ENCODE measurements around the gene PCDHB14. TPM values are rescaled to one million over a fixed set of nuclear protein-coding genes. Genes with fewer than 3 reads are reported as not detected.

PCDHB14 gene
- total and polyA plus RNA-seq, 2 of the 4 experiments (the other 2 are of a cell fraction), result 0.18 to 0.36 TPM

- H4K5ac ChIP-seq (ENCODE audit: low read depth, low read length), result no peak within 1 kb of the TSS
- 0% methylated on average over 1 of the region's 21 CpGs; no CpG with 5 or more reads in 1 of the 2 experiments for WGBS, 2 experiments (ENCODE audit: extremely low coverage in 2 of 2, insufficient read length in 1 of 2)
- dilution Hi-C loops (cut with HindIII; ENCODE audit: low sequenced_read_pairs, unreplicated experiment), result no loop called here
- no peak within 1 kb of the TSS for H3K56ac ChIP-seq (ENCODE audit: extremely low read depth, insufficient read depth, low read length)
- H3K27me3 ChIP-seq (ENCODE audit: control insufficient read depth, insufficient read depth, low read length), result no peaks in the 10 kb centered on the region
- ATAC-seq (ENCODE audit: low read depth), result no peak
- TF ChIP-seq ELK1 (IDR thresholded peaks at IDR 0.05; ENCODE audit: borderline replicate concordance, low read depth, low read length) (no peak), MAZ (IDR thresholded peaks at IDR 0.05; ENCODE audit: borderline replicate concordance, low read depth, low read length) (no peak), SMC3 (IDR thresholded peaks at IDR 0.05; ENCODE audit: low read depth, low read length) (no peak), MAFK (IDR thresholded peaks at IDR 0.05; ENCODE audit: low read depth, low read length) (no peak), CEBPB (IDR thresholded peaks at IDR 0.05; ENCODE audit: low read depth, low read length) (no peak), POLR2A (IDR thresholded peaks at IDR 0.05; ENCODE audit: low read depth, low read length) (no peak), BHLHE40 (IDR thresholded peaks at IDR 0.05; ENCODE audit: low read depth, low read length) (no peak), CHD1 (IDR thresholded peaks at IDR 0.05; ENCODE audit: low read depth, low read length) (no peak), CTCF (conservative IDR thresholded peaks at IDR 0.05; ENCODE audit: low read depth, low read length) (no peak), USF2 (IDR thresholded peaks at IDR 0.05; ENCODE audit: low read depth, low read length) (no peak), NFE2L2 (IDR thresholded peaks at IDR 0.05; ENCODE audit: low read depth, low read length) (no peak), MXI1 (IDR thresholded peaks at IDR 0.05; ENCODE audit: borderline replicate concordance, low read depth, low read length) (no peak), RAD21 (IDR thresholded peaks at IDR 0.05; ENCODE audit: low read length) (no peak)
- H3K9ac ChIP-seq (ENCODE audit: low read depth, low read length), result no peak within 1 kb of the TSS
- no peak within 1 kb of the TSS for H2BK5ac ChIP-seq (ENCODE audit: low read depth, low read length, poor library complexity, severe bottlenecking)
- H3K4me1 ChIP-seq (ENCODE audit: control insufficient read depth, insufficient read depth, low read length), result no peaks in the 10 kb centered on the region
- no peak within 1 kb of the TSS for H4K91ac ChIP-seq (ENCODE audit: insufficient read depth, low read depth, low read length)
- H2AFZ ChIP-seq (replicated peaks; ENCODE audit: low read length, poor library complexity), result no peak within 1 kb of the TSS
- no peak within 1 kb of the TSS for H3K18ac ChIP-seq (ENCODE audit: low read depth, low read length)
- H3K9me3 ChIP-seq (ENCODE audit: control insufficient read depth, insufficient read depth, low read length), result peaks cover 10% of the 10 kb centered on the region
- H2BK20ac ChIP-seq (ENCODE audit: low read depth, low read length), result no peak within 1 kb of the TSS
- H2BK120ac ChIP-seq (ENCODE audit: low read depth, low read length), result no peak within 1 kb of the TSS
- peak within 1 kb of the TSS; percentile 25; the same call in 1 of the 2 replicates for H3K4me3 ChIP-seq (ENCODE audit: insufficient read depth, low read depth, low read length)
- H4K20me1 ChIP-seq (ENCODE audit: insufficient read depth, low read length), result no peaks in the 10 kb centered on the region
- no peak within 1 kb of the TSS for H2BK15ac ChIP-seq (ENCODE audit: low read depth, low read length)
- no peaks in the 10 kb centered on the region for H3K9me1 ChIP-seq (ENCODE audit: insufficient read depth, low read length)
- H3K79me1 ChIP-seq (ENCODE audit: low read depth in 1 of 2, low read length in 2 of 2), result no peaks in the 10 kb centered on the region
- no peak within 1 kb of the TSS for H3K4ac ChIP-seq (ENCODE audit: low read depth, low read length)
- no peaks in the 10 kb centered on the region for H3K36me3 ChIP-seq (ENCODE audit: control insufficient read depth, insufficient read depth, low read length)
- ChIA-PET POLR2A (ENCODE audit: unreplicated experiment) (no interaction called here), CTCF (interaction anchor here (0.9 kb wide), 1 partner anchor 214 kb away, joined by 3 read pairs; the partner anchor contains the start of gene PCDHGA10)
- H3K27ac ChIP-seq (ENCODE audit: insufficient read depth, low read length), result no peak within 1 kb of the TSS
- no peak within 1 kb of the TSS for H4K8ac ChIP-seq (ENCODE audit: low read depth in 2 of 2, low read length in 2 of 2)
- no peak within 1 kb of the TSS for H3K14ac ChIP-seq (replicated peaks; ENCODE audit: low read depth, low read length)
- H2AK5ac ChIP-seq (ENCODE audit: low read depth, low read length), result no peak within 1 kb of the TSS
- H2AK9ac ChIP-seq (replicated peaks; ENCODE audit: low read depth, low read length, poor library complexity), result no peak within 1 kb of the TSS
- no TSS peak for BruUV-seq (replicated peaks)
- no peak for DNase-seq
- in situ Hi-C loops (cut with MboI; ENCODE audit: low sequenced_read_pairs), result no loop called here
- intact Hi-C loops (cut with micrococcal nuclease), result no loop called here
- H3K23ac ChIP-seq (ENCODE audit: low read depth, low read length), result no peak within 1 kb of the TSS
- H3K4me2 ChIP-seq (ENCODE audit: low read depth, low read length), result peak within 1 kb of the TSS; percentile 16; the same call in 1 of the 2 replicates
Observed at GRCh38 chr5:141199359-141200235, 23.5 kb upstream of the PCDHB14 start, which contains the start of gene PCDHB11. Gene PCDHB11, plus strand, starts transcription at chr5:141199627. Its CDS starts 148 bp downstream, at chr5:141199775.

Measured in IMR-90 (cell line).